Kidney epithelial cell (primary cell): ENCODE data around the gene GPR39. TPM values are rescaled to one million over a fixed set of nuclear protein-coding genes. Genes with fewer than 3 reads are reported as not detected.

Source experiments
- DNase-seq: peaks from one replicate; pipeline ENCODE4 v3.0.0-alpha.2; 2010; ENCODE audit warnings: low read depth
- H3K27me3 ChIP-seq: 2 replicates; pipeline ENCODE4 v1.6.0; 2011; ENCODE audit warnings: low read length; ENCODE audit not compliant: control insufficient read depth, insufficient read depth
- H3K36me3 ChIP-seq: 2 replicates; pipeline ENCODE4 v1.5.1; 2011; ENCODE audit warnings: low read length; ENCODE audit not compliant: control insufficient read depth, insufficient read depth
- H3K4me3 ChIP-seq: 2 replicates; pipeline ENCODE4 v1.5.1; 2011; ENCODE audit warnings: low read depth, mild to moderate bottlenecking, control low read depth, low read length
- total RNA-seq: library from RNA; depleted of rRNA; stranded (reverse); fragments of >200 nt; gene quantifications from 2 replicates; pipeline ENCODE4 v1.2.3, GENCODE V29; 2015
- TF ChIP-seq, protein P1 (sequence below): IDR thresholded peaks from 2 replicates; pipeline ENCODE4 v1.5.1; 2011; ENCODE audit warnings: mild to moderate bottlenecking, moderate library complexity, low read length, control low read depth, inconsistent platforms; ENCODE audit not compliant: insufficient read depth, poor library complexity, severe bottlenecking

The GPR39 gene
- total RNA-seq, 1 donor from 2014 or later: 5.9 TPM

DNA sequence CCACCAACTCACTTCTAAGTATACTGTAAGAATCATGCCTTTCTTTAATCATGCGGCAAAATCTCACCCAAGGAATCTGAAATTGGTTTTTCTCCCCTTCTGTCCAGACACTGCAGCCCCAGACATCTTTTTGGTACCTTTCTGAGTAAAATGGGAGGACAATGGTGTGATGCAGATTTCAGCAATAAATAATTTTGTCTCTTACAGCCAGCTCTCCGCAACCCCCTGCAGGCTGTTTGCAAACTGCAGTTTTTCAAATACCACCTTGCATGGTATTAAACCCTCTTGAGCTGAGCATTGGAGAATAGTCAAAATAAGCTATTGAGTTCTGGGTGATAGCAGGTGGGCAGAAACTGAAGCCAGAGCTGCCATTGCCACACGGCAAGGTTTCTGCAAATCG, 32.2 kb downstream of the GPR39 start:
- DNase-seq: no peak
- H3K36me3 ChIP-seq: no peaks in the 10 kb centered on the region
- no peaks in the 10 kb centered on the region for H3K27me3 ChIP-seq
- no peak overlapping the region for H3K4me3 ChIP-seq
- TF ChIP-seq, protein P1, sequence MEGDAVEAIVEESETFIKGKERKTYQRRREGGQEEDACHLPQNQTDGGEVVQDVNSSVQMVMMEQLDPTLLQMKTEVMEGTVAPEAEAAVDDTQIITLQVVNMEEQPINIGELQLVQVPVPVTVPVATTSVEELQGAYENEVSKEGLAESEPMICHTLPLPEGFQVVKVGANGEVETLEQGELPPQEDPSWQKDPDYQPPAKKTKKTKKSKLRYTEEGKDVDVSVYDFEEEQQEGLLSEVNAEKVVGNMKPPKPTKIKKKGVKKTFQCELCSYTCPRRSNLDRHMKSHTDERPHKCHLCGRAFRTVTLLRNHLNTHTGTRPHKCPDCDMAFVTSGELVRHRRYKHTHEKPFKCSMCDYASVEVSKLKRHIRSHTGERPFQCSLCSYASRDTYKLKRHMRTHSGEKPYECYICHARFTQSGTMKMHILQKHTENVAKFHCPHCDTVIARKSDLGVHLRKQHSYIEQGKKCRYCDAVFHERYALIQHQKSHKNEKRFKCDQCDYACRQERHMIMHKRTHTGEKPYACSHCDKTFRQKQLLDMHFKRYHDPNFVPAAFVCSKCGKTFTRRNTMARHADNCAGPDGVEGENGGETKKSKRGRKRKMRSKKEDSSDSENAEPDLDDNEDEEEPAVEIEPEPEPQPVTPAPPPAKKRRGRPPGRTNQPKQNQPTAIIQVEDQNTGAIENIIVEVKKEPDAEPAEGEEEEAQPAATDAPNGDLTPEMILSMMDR: peak; percentile 73

DNA sequence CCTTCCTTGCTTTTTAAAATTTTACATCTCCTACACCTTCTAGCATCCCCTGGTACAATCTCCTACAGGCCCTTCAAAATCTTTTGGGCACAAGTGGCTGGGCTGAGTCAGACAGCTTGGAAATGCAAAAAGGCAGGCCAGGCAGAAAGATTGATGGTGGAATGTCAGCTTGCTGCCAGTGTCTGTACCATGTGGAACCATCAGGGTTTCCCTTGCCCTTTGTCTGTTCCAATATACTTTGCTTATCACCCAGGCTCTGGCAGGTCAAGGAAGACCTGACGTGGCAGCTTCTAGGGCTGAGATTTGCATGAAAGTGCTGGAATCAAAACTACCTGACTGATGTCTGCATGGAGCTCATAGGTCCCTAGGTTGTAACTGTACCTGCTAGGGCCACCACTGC, 33.3 kb downstream of the GPR39 start:
- Histone ChIP-seq H3K36me3 (no peaks in the 10 kb centered on the region), H3K4me3 (no peak overlapping the region), H3K27me3 (no peaks in the 10 kb centered on the region)
- TF ChIP-seq, protein P1: no peak
- no peak for DNase-seq

DNA sequence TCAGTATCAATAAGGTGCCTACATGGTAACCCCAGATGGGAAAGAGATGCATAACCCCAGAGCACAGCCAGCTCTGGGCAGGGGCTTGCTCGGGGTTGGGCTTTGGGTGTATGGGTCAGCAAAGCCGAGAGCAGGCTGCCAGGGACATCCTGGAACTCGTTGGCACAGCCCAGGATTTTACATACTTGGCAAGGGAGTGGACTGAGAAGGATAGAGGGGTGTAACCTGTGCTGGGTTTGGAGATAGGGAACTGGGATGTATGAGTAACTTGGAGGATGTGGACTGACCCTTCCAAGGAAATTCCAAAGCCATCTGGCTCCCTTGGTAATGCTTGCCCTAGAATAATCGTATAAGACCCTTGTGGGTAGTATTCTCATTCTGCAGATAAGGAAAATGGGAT, 44.2 kb downstream of the GPR39 start:
- Histone ChIP-seq H3K4me3 (no peak overlapping the region), H3K36me3 (no peaks in the 10 kb centered on the region), H3K27me3 (no peaks in the 10 kb centered on the region)
- TF ChIP-seq, protein P1: no peak
- no peak for DNase-seq

DNA sequence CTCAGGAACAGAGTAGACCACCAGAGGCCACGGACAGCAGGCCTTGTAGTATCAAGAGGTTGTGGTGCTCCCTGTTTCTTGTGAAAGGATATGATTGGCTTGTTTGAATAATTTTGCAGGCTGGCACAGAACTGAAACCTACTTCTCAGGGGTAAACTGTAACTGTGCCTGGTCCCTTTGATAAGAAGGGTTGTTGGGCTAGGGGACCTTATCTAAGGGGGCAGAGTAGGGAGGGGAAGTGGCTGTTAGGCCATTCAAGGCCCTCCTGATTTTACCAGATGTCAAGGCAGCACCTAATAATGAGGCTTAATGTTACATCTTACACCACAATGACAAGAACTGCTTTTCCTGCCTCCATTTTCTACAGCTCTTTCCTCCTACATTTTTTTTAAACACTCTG, 45.6 kb downstream of the GPR39 start:
- TF ChIP-seq, protein P1: no peak
- DNase-seq: no peak
- H3K27me3 ChIP-seq: no peaks in the 10 kb centered on the region
- no peaks in the 10 kb centered on the region for H3K36me3 ChIP-seq
- no peak overlapping the region for H3K4me3 ChIP-seq

DNA sequence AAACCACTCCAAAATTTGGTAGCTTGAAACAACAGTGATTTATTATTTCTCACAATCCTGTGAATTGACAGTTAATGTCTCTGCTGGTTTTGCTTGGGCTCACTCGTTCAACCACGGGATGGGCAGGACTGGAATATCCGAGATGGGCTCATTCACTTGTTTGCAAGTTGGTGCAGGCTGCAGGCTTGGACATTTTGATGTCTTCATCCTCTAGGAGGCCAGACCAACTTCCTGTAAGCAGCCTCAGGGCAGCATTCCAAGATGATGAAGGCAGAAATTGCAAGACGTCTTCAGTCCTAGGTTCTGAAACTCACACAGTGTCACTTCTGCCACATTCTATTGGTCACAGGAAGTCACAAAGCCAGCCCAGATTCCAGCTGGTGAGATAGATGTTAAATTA, 47.1 kb downstream of the GPR39 start:
- no peak overlapping the region for H3K4me3 ChIP-seq
- DNase-seq: no peak
- H3K36me3 ChIP-seq: no peaks in the 10 kb centered on the region
- no peaks in the 10 kb centered on the region for H3K27me3 ChIP-seq
- TF ChIP-seq, protein P1: no peak

DNA sequence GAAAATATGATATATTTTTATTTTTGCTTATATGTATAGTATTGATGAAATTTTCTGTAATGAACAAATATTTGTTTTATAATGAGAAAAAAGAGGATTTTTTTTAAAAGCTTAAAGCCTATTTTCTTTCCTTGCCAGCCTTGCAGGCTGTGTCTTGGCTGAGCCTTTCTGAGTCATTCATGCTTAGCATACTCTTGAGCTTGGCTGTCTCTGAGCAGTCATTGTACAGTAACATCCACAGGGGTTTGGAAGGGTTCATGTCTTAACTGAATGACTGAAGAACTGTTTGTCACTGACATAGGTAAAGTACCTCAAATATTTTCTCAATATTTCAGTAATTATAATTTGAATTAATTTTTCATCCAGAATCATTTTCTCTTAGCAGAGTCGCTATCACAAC, 49.3 kb downstream of the GPR39 start:
- Histone ChIP-seq H3K27me3 (no peaks in the 10 kb centered on the region), H3K4me3 (no peak overlapping the region), H3K36me3 (no peaks in the 10 kb centered on the region)
- TF ChIP-seq, protein P1: no peak
- no peak for DNase-seq
